Bronchial epithelial cell (primary cell): ENCODE results near the gene MAPRE2. TPM values are rescaled to one million over a fixed set of nuclear protein-coding genes. Genes with fewer than 3 reads are reported as not detected.
A peak's percentile ranks its signal among the peaks of the same experiment; 100 is the strongest.

ENCODE experiments used
- DNase-seq: peaks from one replicate; pipeline ENCODE4 v3.0.0-alpha.2; 2010; ENCODE audit warnings: low read depth
- FAIRE-seq: peaks from 2 replicates; lab custom pipeline; 2011; peaks lifted over from hg19 to GRCh38; lab: Jason Lieb, UNC
- H3K27me3 ChIP-seq: 2 replicates; pipeline ENCODE4 v1.5.1; 2011; ENCODE audit warnings: low read length; ENCODE audit not compliant: control insufficient read depth, insufficient read depth
- H3K36me3 ChIP-seq: 2 replicates; pipeline ENCODE4 v1.5.1; 2011; ENCODE audit warnings: low read length; ENCODE audit not compliant: control insufficient read depth, insufficient read depth
- H3K4me3 ChIP-seq: 2 replicates; pipeline ENCODE4 v1.5.1; 2011; ENCODE audit warnings: mild to moderate bottlenecking, low read depth, low read length, control low read depth
- CTCF ChIP-seq: IDR thresholded peaks from 2 replicates; pipeline ENCODE4 v1.5.1; 2011; ENCODE audit warnings: mild to moderate bottlenecking, moderate library complexity, low read length, control low read depth, inconsistent platforms; ENCODE audit not compliant: insufficient read depth, severe bottlenecking
- total RNA-seq: library from RNA; depleted of rRNA; stranded (reverse); fragments of >200 nt; gene quantifications from 2 replicates; pipeline ENCODE4 v1.2.1, GENCODE V29; 2014

Gene MAPRE2
- total RNA-seq, 1 donor from 2014 or later, result 0.79 TPM

DNA sequence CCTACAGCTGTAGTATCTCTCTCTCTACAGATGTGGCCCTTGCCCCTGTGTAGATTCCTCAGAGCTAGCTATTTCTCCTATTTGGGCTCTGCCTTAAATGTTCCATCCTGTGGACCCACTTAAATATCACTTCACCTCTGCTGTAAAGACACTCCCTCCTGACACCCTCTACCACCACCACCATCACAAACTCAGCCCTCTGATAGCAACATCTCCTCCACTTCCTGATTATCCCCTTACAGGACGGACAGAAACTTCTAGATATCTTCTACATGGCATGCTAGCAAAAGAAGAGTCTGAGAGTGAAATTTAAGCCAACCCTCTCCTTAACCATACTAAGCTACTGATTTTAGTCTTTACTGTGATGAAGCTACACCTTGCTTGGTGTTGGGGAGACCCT lies 3.2 kb upstream of the MAPRE2 start:
- peak; percentile 13 for FAIRE-seq

GRCh38 chr18:35038881-35039491 lies 2.2 kb upstream of the MAPRE2 start:
- FAIRE-seq (no peak), DNase-seq (no peak)
- no peaks in the 10 kb centered on the region for H3K36me3 ChIP-seq
- H3K4me3 ChIP-seq, result no peak overlapping the region
- H3K27me3 ChIP-seq, result no peaks in the 10 kb centered on the region
- TF ChIP-seq CTCF, result no peak

More for the DNA sequence above, 3.2 kb upstream of the MAPRE2 start:
- no peak for TF ChIP-seq CTCF
- Histone ChIP-seq H3K4me3 (no peak overlapping the region), H3K36me3 (no peaks in the 10 kb centered on the region), H3K27me3 (no peaks in the 10 kb centered on the region)
- no peak for DNase-seq

- no peak overlapping the region for H3K4me3 ChIP-seq
- DNase-seq (no peak), FAIRE-seq (no peak)
- no peaks in the 10 kb centered on the region for H3K36me3 ChIP-seq
- H3K27me3 ChIP-seq, result no peaks in the 10 kb centered on the region
- no peak for TF ChIP-seq CTCF
Measured at GRCh38 chr18:35040638-35040987, 600 bp upstream of the MAPRE2 start.

- no peaks in the 10 kb centered on the region for H3K36me3 ChIP-seq
- H3K27me3 ChIP-seq, result no peaks in the 10 kb centered on the region
- no peak for FAIRE-seq
- TF ChIP-seq CTCF, result no peak
- H3K4me3 ChIP-seq, result peak overlapping the region; percentile 82
- DNase-seq, result peak; percentile 15
Measured at GRCh38 chr18:35041815-35042387, 688 bp downstream of the MAPRE2 start.

DNA sequence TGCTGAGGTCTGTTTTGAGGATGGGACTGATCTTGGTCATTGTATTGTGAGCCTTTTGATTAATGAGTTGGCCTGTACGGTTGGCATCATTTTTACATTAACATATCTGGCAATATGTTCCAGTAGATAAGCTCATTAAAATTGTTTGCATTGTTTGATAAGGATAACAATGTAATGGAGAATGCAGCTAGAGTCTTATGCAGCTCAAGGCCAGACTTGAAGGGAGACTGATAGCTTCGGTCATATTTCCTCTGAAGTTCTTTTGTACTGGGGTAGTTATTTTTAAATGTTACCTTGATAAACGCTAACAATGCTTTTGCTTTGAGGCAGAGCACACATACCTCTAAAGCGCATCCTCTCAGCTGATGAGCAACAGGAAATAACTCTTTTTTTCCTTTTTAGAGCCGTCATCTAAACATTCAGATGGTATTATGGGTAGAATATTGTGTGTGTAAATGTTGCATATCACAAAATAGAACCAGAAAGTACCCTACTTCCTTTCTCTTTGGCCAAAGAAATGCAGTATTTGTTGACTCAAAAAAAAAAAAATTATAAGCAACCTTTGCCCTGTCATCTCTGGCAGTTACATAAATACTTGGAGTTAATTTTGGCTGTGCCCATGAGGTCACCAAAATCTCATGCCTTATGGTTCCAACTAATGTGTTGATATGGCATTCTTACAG lies 1.3 kb downstream of the MAPRE2 start:
- no peaks in the 10 kb centered on the region for H3K27me3 ChIP-seq
- DNase-seq (peak; percentile 10), FAIRE-seq (no peak)
- no peak for TF ChIP-seq CTCF
- no peak overlapping the region for H3K4me3 ChIP-seq
- no peaks in the 10 kb centered on the region for H3K36me3 ChIP-seq

GRCh38 chr18:35043207-35043606 lies 2.0 kb downstream of the MAPRE2 start:
- DNase-seq (no peak), FAIRE-seq (no peak)
- Histone ChIP-seq H3K36me3 (no peaks in the 10 kb centered on the region), H3K4me3 (no peak overlapping the region), H3K27me3 (no peaks in the 10 kb centered on the region)
- no peak for TF ChIP-seq CTCF
